Measurements from ENCODE around the gene CLDN17.

Gene CLDN17

GRCh38 chr21:30168086-30168485, 1.5 kb upstream of the CLDN17 start:
- no peak for DNase-seq (ENCODE audit: low spot score)
- TF ChIP-seq CTCF (IDR thresholded peaks at IDR 0.05; ENCODE audit: extremely low read depth, insufficient read depth, missing control alignments): no peak
- in situ Hi-C loops (cut with MboI; ENCODE audit: low pct_unique_long_range_greater_than_20kb, low sequenced_read_pairs, unreplicated experiment): no loop called here

- no peak for DNase-seq (ENCODE audit: low spot score)
- in situ Hi-C loops (cut with MboI; ENCODE audit: low pct_unique_long_range_greater_than_20kb, low sequenced_read_pairs, unreplicated experiment): no loop called here
- no peak for TF ChIP-seq CTCF (IDR thresholded peaks at IDR 0.05; ENCODE audit: extremely low read depth, insufficient read depth, missing control alignments)
Observed at GRCh38 chr21:30166171-30166570, 434 bp downstream of the CLDN17 start.

GRCh38 chr21:30164796-30165195, 1.8 kb downstream of the CLDN17 start:
- TF ChIP-seq CTCF (IDR thresholded peaks at IDR 0.05; ENCODE audit: extremely low read depth, insufficient read depth, missing control alignments): no peak
- no peak for DNase-seq (ENCODE audit: low spot score)
- in situ Hi-C loops (cut with MboI; ENCODE audit: low pct_unique_long_range_greater_than_20kb, low sequenced_read_pairs, unreplicated experiment): no loop called here

- DNase-seq (ENCODE audit: low spot score): no peak
- TF ChIP-seq CTCF (IDR thresholded peaks at IDR 0.05; ENCODE audit: extremely low read depth, insufficient read depth, missing control alignments): no peak
- in situ Hi-C loops (cut with MboI; ENCODE audit: low pct_unique_long_range_greater_than_20kb, low sequenced_read_pairs, unreplicated experiment): no loop called here
Observed at GRCh38 chr21:30153697-30154340, 12.8 kb downstream of the CLDN17 start.

GRCh38 chr21:30152792-30153191, 13.8 kb downstream of the CLDN17 start:
- in situ Hi-C loops (cut with MboI; ENCODE audit: low pct_unique_long_range_greater_than_20kb, low sequenced_read_pairs, unreplicated experiment): no loop called here
- DNase-seq (ENCODE audit: low spot score): no peak
- TF ChIP-seq CTCF (IDR thresholded peaks at IDR 0.05; ENCODE audit: extremely low read depth, insufficient read depth, missing control alignments): no peak

GRCh38 chr21:30148906-30149305, 17.7 kb downstream of the CLDN17 start:
- TF ChIP-seq CTCF (IDR thresholded peaks at IDR 0.05; ENCODE audit: extremely low read depth, insufficient read depth, missing control alignments): no peak
- in situ Hi-C loops (cut with MboI; ENCODE audit: low pct_unique_long_range_greater_than_20kb, low sequenced_read_pairs, unreplicated experiment): no loop called here
- no peak for DNase-seq (ENCODE audit: low spot score)

Measured in GM13977 (cell line).